Activated T-helper 1 cell treated with Interleukin-2 at 50 U/mL for 16 hours (primary cell): ENCODE data around the gene FMR1.

ENCODE experiments used
- DNase-seq: peaks from one replicate; pipeline ENCODE4 v3.0.0-alpha.2; 2020; ENCODE audit warnings: low read depth

The FMR1 gene

GRCh38 chrX:147916375-147916968 is 4.8 kb downstream of the FMR1 start:
- DNase-seq = no peak

GRCh38 chrX:147917700-147918695 is 6.3 kb downstream of the FMR1 start:
- DNase-seq = no peak

DNA sequence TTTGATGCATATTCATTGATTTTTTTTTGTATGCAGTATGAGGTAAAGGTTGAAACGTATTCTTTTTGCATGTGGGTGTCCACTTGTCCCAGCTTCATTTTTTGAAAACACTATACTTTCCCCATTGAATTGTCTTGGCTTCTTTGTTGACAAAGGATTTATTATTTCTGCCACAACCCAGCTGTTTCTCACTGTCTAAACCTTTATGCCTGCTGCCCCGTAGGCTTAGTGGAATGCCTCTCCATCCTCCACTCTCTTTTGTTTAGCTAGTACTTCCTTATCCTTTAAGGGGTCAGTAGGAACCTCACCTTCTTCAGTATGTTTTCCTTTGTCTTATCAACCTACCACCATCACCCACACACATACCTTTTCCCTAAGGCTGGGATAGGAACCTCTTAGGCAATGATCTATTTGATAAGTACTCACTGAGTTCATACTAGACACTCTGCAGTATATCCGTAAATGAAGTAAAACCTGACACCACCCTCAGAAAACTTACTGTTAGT is 8.5 kb downstream of the FMR1 start:
- no peak for DNase-seq

- DNase-seq = no peak
These were observed 11.9 kb downstream of the FMR1 start for GRCh38 chrX:147923605-147924004.

DNA sequence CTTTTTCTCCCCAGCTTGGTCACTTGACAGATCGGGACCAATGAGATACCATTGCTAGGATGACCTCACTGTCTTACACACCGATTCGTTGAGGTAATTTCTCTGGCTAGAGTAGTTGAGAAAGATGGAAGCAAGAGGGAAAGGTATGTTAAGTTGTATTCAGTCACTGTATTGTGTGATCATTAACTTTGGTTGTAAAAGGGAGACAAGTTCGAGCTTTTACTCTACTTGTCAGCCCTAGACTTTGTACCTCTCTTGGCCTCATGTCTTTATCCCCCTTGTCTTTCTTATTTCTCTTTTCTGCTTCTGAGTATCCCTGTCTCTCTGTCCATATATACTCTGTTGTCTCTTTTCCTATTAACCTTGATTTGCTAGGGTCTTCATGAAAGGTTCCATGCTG is 15.5 kb downstream of the FMR1 start:
- no peak for DNase-seq

GRCh38 chrX:147933815-147934214 is 22.1 kb downstream of the FMR1 start:
- no peak for DNase-seq

DNA sequence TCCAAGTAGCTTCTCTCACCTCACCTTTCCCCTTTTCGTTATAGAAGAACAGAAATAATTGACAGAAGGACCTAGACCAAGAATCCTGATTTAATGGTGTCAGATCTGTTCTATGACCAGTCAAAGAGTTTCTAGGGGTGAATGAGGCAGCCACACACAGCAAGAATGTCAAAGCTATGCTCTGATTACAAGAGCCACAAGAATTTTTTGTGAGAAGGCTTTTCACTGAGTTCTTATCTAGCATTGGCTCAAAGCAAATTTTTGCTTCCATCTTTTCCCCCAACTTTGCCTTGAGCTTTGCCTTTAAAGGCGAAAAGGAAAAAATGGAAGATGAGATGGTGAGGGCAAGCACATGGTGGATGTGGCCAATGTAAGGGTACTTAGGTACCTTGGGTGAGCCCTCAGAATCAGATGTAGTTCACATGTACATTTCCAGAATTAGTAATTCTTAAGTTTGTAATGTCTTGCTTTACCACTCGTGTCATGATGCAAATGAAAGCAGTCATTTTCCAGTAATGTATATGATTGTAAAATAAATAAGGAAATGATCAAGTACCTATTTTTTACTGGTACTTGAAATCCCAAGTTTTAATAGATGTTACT is 23.5 kb downstream of the FMR1 start:
- no peak for DNase-seq

GRCh38 chrX:147945286-147945685 is 33.6 kb downstream of the FMR1 start:
- DNase-seq = no peak

DNA sequence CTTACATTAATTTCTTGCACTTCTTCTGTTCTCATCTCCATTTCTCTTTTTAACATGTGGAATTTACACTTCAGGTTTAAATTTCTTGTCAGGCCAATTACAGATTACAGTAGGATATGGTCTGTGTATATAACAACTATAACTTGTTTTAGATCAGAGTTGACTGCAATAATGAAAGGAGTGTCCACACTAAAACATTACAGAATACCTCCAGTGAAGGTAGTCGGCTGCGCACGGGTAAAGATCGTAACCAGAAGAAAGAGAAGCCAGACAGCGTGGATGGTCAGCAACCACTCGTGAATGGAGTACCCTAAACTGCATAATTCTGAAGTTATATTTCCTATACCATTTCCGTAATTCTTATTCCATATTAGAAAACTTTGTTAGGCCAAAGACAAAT is 36.8 kb downstream of the FMR1 start:
- DNase-seq = no peak

DNA sequence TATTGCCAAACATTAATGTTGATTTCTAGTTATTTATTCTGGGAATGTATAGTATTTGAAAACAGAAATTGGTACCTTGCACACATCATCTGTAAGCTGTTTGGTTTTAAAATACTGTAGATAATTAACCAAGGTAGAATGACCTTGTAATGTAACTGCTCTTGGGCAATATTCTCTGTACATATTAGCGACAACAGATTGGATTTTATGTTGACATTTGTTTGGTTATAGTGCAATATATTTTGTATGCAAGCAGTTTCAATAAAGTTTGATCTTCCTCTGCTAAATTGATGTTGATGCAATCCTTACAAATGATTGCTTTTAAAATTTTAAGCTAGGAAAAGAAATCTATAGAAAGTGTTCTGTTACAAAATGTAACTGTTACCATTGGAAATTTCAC is 38.6 kb downstream of the FMR1 start:
- DNase-seq = no peak

- DNase-seq = no peak
These were observed 42.3 kb downstream of the FMR1 start for GRCh38 chrX:147953976-147954375.

DNA sequence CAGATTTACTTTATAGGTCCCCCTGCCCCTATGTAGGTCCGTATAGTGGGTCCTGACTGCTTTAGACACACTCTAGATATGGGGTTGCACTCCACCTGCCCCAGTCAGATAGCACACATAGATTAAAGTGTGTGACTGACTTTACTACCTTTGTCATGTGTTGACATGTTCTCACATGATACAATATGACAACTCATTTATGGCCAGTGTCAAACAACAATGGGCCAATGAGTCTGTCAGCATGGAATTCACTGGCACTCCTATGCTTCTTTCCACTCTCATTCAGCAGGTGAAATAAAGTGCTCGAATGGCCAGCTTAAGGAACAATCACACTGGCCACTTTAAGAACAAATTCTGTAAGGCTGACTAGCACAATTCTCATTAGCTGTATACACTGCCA is 45.6 kb downstream of the FMR1 start:
- DNase-seq = no peak

DNA sequence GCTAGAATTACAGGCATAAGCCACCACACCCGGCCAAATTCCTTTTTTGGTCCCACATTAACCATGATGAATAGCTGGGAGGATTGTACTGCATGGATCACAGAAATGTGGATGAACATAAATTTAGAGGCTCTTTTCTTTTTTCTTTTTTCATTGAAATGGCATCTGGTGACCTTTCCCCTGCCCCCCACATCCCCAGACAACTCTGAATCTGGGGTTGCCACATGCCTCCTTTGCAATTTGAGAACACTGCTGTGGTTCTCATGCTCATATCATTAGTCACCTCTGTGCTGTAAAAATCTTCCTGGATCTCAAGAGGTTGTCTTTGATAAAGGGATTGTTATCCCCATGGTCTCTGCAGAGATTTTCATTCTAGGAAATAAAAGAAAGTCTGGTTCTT is 46.6 kb downstream of the FMR1 start:
- no peak for DNase-seq

DNA sequence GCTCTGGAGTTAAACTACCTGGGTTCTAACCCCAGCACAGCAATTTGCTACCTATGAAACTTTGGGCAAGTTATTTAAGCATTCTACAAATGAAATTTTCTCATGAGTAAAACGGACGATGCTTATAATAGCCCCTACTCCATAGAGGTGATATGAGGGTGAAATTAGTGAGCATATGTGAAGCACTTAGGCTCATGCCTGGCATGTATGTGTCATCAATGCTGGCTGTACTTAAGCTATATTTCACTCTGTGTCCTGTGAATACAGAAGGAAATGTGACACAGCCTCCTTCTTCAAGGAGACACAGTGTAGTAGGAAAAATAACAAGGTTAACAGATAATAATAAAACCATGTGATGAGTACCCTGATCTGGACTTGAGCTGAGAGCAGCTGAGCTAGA is 49.0 kb downstream of the FMR1 start:
- DNase-seq = no peak

GRCh38 chrX:147962476-147962875 is 50.8 kb downstream of the FMR1 start:
- no peak for DNase-seq

DNA sequence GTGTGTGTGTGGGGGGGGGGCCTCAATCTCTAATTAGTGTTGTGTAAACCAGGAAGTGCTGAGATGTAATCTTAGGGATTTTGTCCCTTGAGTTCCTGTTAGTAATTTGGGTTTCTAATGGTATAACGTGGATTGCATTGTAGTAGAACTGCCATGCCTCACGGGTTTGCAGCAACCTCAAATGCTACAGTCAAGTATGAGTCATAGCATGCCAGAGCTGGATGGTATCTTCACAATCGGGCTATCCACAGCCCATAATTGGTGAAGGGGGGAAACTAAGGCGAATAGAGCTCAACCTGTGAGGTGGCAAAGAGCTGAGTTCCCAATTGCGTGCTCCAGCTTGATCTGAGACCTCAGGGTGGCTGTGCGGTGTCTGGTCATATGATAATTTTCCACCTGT is 67.2 kb downstream of the FMR1 start:
- no peak for DNase-seq

- no peak for DNase-seq
These were observed 69.5 kb downstream of the FMR1 start, which contains the start of gene FMR1NB for GRCh38 chrX:147981038-147981752. TSS of gene FMR1NB (plus strand) at chrX:147981337. CDS start at chrX:147981403, 66 bp downstream.
